LNCaP clone FGC (cell line): Measurements from ENCODE around the gene LAMA2.

Experiments used
- DNase-seq: peaks from one replicate; pipeline ENCODE4 v3.0.0-alpha.2; 2011; ENCODE audit warnings: low read depth
- H3K4me3 ChIP-seq: 2 replicates; pipeline ENCODE4 v1.5.1; 2011; ENCODE audit warnings: mild to moderate bottlenecking, low read depth, low read length, control low read depth
- TF ChIP-seq, protein P1 (sequence below): IDR thresholded peaks from 2 replicates; pipeline ENCODE4 v1.5.1; 2012; ENCODE audit warnings: mild to moderate bottlenecking; ENCODE audit not compliant: control insufficient read depth, insufficient read depth; ENCODE audit errors: extremely low read depth

The LAMA2 gene

DNA sequence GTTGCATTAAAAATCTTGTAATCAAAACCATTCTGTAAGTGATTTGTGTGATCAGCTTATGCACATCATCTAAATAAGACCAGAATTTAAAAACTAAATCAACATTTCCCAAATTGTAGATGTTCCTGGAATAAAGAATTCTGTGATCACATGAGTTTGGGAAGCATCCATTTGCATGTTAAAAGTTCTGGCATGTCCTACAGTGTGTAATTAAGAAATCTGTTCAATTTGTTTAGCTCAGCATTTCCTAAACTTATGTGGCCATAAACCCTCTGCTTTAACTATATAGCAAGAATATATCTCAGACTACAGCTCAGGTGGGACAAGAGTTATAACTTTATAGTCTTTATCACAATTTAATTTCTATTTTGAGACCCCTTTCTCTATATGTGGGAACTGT lies 399.1 kb downstream of the LAMA2 start:
- TF ChIP-seq, protein P1, sequence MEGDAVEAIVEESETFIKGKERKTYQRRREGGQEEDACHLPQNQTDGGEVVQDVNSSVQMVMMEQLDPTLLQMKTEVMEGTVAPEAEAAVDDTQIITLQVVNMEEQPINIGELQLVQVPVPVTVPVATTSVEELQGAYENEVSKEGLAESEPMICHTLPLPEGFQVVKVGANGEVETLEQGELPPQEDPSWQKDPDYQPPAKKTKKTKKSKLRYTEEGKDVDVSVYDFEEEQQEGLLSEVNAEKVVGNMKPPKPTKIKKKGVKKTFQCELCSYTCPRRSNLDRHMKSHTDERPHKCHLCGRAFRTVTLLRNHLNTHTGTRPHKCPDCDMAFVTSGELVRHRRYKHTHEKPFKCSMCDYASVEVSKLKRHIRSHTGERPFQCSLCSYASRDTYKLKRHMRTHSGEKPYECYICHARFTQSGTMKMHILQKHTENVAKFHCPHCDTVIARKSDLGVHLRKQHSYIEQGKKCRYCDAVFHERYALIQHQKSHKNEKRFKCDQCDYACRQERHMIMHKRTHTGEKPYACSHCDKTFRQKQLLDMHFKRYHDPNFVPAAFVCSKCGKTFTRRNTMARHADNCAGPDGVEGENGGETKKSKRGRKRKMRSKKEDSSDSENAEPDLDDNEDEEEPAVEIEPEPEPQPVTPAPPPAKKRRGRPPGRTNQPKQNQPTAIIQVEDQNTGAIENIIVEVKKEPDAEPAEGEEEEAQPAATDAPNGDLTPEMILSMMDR, result no peak
- no peak overlapping the region for H3K4me3 ChIP-seq
- no peak for DNase-seq

DNA sequence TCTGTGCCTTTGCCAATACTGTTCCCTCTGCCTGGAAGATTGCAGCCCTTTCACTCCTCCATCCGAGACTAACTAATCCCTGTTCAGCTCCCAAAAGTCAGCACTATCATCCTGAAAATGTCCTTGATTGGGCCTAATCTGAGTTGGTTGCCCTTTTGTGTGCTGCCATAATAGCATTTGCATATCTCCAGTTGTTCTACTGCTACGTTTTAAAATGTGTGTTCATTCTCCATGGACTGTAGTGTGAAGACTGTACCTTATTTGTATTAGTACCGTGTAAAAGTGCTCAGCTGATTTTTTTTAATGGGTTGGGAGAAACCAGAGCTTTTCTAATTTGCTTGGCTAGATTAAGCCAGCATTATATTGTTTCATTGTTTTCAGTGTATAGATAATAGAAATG lies 401.3 kb downstream of the LAMA2 start:
- no peak for DNase-seq
- no peak overlapping the region for H3K4me3 ChIP-seq
- TF ChIP-seq, protein P1, result no peak

DNA sequence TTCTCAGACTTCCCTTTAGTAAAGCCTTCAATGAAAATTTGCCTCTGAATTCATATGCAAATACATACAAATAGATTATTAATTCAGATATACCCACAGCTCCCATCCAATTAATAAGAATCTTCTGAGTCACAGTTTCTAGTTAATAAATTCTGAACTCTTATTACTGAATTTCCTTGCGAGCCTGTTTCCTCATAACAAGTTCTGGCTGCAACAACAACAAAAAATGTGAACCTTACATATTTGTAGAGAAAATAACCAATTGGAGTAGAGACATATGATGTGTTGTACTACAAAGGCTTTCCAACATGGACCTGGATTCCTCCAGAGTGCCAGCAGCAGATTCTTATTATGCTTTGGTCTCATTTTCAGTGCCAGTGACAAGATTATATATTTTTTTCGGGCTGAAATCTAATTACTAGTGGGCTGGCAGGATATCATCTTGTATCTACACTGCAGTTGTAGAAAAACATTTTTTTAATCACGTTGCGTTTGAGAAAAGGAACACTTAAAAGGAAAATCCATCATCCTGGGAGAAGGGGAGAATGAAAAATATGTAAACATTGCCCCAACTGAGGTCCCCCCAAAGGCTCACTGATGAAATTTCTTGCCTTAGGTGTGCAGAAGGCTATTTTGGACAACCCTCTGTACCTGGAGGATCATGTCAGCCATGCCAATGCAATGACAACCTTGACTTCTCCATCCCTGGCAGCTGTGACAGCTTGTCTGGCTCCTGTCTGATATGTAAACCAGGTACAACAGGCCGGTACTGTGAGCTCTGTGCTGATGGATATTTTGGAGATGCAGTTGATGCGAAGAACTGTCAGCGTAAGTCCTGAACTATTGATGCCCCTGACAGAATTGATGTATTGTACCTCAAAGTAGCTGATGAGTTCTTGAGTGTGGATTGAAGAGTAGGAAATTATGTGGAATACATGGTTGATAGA lies 404.6 kb downstream of the LAMA2 start:
- no peak for DNase-seq
- H3K4me3 ChIP-seq, result no peak overlapping the region
- TF ChIP-seq, protein P1, result no peak

DNA sequence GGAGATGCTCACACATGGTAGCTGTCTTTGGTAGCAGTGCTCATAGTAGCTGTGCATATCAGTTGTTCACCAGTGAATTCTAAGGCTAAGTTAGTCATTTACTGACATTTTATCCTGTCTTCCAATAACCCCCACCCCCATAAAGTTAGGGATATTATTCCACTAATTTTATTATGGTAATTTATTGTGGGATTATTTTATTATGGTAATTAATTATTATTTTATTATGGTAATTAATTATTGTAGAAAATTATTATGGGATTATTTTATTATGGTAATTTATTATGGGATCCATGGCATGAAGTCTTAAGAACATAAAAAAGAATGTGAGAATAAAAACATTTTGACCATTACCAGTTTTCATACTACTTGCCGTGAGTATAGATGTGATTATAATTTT lies 406.5 kb downstream of the LAMA2 start:
- TF ChIP-seq, protein P1, result no peak
- no peak for DNase-seq
- H3K4me3 ChIP-seq, result no peak overlapping the region

DNA sequence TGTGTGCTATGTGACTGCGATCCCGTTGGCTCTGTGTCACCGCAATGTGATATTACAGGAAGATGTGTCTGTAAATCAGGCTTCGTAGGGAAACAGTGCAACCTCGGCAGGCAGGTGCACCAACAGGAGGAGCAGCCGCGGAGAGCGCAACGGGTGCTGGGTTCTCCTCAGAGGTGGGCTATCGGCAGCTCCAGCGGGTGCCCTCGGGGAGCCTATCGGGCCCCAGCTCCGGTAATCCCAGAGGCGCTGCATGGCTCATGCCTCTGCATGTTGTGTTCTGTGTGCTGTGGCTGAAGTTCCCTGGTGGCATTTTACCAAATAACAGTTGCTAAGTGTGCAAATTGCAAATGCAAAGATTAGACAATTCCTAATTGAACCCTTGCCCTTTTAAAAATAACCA lies 409.9 kb downstream of the LAMA2 start:
- TF ChIP-seq, protein P1, result no peak
- DNase-seq, result no peak
- no peak overlapping the region for H3K4me3 ChIP-seq

DNA sequence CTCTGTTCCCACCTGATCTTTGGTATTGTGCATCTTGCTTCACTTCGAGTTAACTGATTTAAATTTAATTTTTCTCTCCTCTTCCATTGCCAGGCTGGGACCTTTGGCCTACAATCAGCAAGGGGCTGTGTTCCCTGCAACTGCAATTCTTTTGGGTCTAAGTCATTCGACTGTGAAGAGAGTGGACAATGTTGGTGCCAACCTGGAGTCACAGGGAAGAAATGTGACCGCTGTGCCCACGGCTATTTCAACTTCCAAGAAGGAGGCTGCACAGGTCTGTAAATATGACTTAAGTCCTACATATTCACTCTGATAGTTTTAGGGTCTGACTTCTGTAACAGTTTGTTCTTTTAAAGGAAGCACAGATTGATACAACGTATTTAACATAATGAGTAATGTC lies 414.7 kb downstream of the LAMA2 start:
- TF ChIP-seq, protein P1, result no peak
- no peak overlapping the region for H3K4me3 ChIP-seq
- no peak for DNase-seq
